ENCODE results near the gene TBX1. TPM values are rescaled to one million over a fixed set of nuclear protein-coding genes. Genes with fewer than 3 reads are reported as not detected.

The TBX1 gene
- total and polyA plus RNA-seq, 4 donors, result 1.1 to 7.8 (median 4.0) TPM

- Histone ChIP-seq H3K4me1 (ENCODE audit: control insufficient read depth in 1 of 2, insufficient read depth in 2 of 2, low read length in 2 of 2) (no peaks in the 10 kb centered on the region), H3K27me3 (ENCODE audit: control insufficient read depth in 1 of 2, insufficient read depth in 2 of 2, low read length in 1 of 2) (no peaks in the 10 kb centered on the region), H3K4me3 (ENCODE audit: low read length in 2 of 2) (no peak overlapping the region), H3K9me3 (ENCODE audit: control insufficient read depth, low read length) (no peaks in the 10 kb centered on the region), H3K27ac (ENCODE audit: low read depth in 1 of 2, low read length in 2 of 2) (no peak overlapping the region), H3K36me3 (ENCODE audit: control insufficient read depth in 1 of 2, insufficient read depth in 2 of 2, low read length in 1 of 2) (no peaks in the 10 kb centered on the region)
- DNase-seq (no peak), ATAC-seq (ENCODE audit: low FRiP score) (no peak)
- intact Hi-C loops (cut with DNase I), result no loop called here
- 50 to 53% methylated on average over 13 to 14 of the region's 14 CpGs for WGBS, 2 donors
These were observed 5.9 kb upstream of the TBX1 start for GRCh38 chr22:19754701-19755144.

GRCh38 chr22:19755145-19755710 is 5.3 kb upstream of the TBX1 start:
- DNase-seq (no peak), ATAC-seq (ENCODE audit: low FRiP score) (no peak)
- Histone ChIP-seq H3K27me3 (ENCODE audit: control insufficient read depth in 1 of 2, insufficient read depth in 2 of 2, low read length in 1 of 2) (no peaks in the 10 kb centered on the region), H3K4me3 (ENCODE audit: low read length in 2 of 2) (no peak overlapping the region), H3K4me1 (ENCODE audit: control insufficient read depth in 1 of 2, insufficient read depth in 2 of 2, low read length in 2 of 2) (no peaks in the 10 kb centered on the region), H3K36me3 (ENCODE audit: control insufficient read depth in 1 of 2, insufficient read depth in 2 of 2, low read length in 1 of 2) (no peaks in the 10 kb centered on the region), H3K27ac (ENCODE audit: low read depth in 1 of 2, low read length in 2 of 2) (no peak overlapping the region), H3K9me3 (ENCODE audit: control insufficient read depth, low read length) (no peaks in the 10 kb centered on the region)
- 2% methylated on average over 38 to 59 of the region's 59 CpGs for WGBS, 2 donors
- intact Hi-C loops (cut with DNase I), result no loop called here

DNA sequence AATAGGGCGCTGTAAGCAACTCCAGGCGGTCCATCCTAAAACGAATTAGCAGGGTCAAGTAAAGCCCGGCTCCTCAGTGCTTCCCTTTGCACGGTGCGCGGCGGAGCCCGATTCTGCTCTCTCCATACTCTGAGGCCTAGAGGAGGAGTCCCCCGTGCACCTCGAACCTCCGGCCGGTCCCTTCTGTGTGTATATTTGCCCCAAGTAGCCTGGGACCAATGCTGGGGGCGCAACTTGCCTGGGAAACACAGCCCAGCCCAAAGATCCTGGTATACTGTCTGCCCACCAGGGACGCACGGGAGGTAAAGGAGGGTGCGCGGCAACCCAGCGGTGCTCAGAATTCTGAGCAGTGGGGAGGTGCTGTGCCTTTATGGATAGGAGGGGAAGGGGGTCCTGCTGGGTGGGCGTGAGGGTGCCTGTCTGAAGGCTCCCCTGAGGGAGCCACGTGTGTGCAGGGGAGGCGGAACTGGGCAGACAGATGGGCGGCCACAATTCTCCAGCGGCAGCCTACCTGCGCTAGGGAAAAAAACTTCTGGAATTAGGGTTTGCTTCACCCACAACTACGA is 4.8 kb upstream of the TBX1 start:
- Histone ChIP-seq H3K27me3 (ENCODE audit: control insufficient read depth in 1 of 2, insufficient read depth in 2 of 2, low read length in 1 of 2) (no peaks in the 10 kb centered on the region), H3K27ac (ENCODE audit: low read depth in 1 of 2, low read length in 2 of 2) (no peak overlapping the region), H3K4me1 (ENCODE audit: control insufficient read depth in 1 of 2, insufficient read depth in 2 of 2, low read length in 2 of 2) (no peaks in the 10 kb centered on the region), H3K9me3 (ENCODE audit: control insufficient read depth, low read length) (no peaks in the 10 kb centered on the region), H3K4me3 (ENCODE audit: low read length in 2 of 2) (no peak overlapping the region), H3K36me3 (ENCODE audit: control insufficient read depth in 1 of 2, insufficient read depth in 2 of 2, low read length in 1 of 2) (no peaks in the 10 kb centered on the region)
- no peak for ATAC-seq (ENCODE audit: low FRiP score)
- 13 to 22% methylated on average over 22 to 26 of the region's 26 CpGs for WGBS, 2 donors
- no peak for DNase-seq
- intact Hi-C loops (cut with DNase I), result no loop called here

DNA sequence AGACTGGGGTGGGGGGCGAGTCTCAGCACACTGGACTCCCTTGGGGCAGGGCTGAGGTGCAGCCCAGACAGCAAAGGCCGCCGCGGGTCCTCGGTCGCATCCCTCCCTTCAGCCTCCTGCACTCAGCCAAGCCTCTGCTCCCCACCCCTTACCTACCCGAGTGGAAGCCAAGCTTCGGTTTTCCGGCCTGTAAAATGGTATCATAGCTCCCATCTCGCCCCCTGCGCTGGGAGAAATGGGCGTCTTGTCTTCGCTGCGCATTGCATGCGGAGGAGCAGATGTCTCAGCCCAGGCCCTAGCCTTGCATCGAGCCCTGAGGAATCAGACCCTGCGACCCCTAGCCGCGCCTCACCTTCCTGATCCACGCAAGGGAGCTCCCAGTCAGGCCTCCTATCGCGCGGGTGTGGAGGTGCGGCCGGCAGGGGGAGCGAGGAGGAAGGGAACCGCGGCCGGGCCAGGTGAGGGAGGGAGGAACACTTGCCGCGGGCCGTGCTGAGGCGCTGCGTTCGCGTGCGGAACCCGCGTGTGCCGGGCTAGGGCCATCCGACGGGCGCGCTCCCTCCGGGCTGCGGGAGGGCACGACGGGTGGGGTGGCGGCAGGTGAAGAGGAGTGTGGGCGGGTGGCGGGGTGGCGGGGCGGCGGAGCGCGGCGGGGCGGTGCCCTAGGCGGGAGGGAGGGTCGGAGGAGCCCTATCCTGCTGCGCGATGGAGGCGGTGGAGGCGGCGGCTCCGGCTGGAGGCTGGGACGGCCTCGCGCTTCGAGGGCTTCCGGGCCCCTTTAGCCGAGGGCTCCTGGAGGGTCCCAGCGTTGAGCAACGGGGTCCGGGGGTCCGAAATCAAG is 4.1 kb upstream of the TBX1 start:
- no peaks in the 10 kb centered on the region for H3K27me3 ChIP-seq (ENCODE audit: control insufficient read depth in 1 of 2, insufficient read depth in 2 of 2, low read length in 1 of 2)
- no peak overlapping the region for H3K4me3 ChIP-seq (ENCODE audit: low read length in 2 of 2)
- no peaks in the 10 kb centered on the region for H3K4me1 ChIP-seq (ENCODE audit: control insufficient read depth in 1 of 2, insufficient read depth in 2 of 2, low read length in 2 of 2)
- H3K36me3 ChIP-seq (ENCODE audit: control insufficient read depth in 1 of 2, insufficient read depth in 2 of 2, low read length in 1 of 2), result no peaks in the 10 kb centered on the region
- 12 to 22% methylated on average over 67 to 76 of the region's 76 CpGs for WGBS, 2 donors
- intact Hi-C loops (cut with DNase I), result no loop called here
- ATAC-seq (ENCODE audit: low FRiP score) (no peak), DNase-seq (no peak)
- H3K9me3 ChIP-seq (ENCODE audit: control insufficient read depth, low read length), result no peaks in the 10 kb centered on the region
- H3K27ac ChIP-seq (ENCODE audit: low read depth in 1 of 2, low read length in 2 of 2), result no peak overlapping the region

DNA sequence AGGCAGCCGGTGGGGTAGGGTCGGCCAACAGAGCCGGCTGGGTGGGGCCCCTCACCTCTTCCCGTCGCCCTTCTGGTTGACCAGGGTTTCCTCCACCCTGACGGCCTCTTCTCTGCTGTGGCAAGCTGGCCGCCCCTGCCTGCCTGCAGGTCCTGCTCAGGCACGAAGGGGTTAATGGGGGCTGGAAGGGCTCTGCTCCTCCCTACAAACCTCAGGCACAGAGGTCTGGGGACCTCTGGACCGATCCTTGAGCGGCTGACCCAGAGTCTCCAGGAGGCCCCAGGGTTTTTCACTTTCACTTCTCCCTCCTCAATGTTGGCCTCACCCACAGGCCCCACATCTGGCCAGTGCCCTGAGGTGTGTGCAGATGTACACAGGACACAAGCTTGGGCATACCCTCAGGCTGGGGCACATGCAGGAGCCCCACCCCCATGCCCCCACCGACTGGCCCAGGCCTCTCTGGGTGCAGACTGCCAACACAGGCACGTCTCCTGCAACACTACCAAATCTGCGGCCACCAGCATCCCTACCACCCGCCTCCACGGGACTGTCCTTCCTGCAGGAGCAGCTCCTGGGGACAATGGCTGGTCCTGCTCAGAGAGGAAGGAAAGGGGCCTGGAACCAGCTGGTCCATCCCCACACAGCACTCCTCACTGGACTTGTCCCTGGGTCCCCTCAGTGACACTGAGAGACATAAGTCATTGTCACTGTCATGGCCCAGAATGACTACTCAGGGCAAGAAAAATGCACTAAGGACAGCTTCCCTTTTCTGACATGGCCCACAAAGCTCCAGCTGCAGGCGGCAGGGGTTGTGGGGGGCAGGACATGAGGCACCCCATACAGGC is 3.2 kb upstream of the TBX1 start:
- no peak for ATAC-seq (ENCODE audit: low FRiP score)
- Histone ChIP-seq H3K27ac (ENCODE audit: low read depth in 1 of 2, low read length in 2 of 2) (no peak overlapping the region), H3K27me3 (ENCODE audit: control insufficient read depth in 1 of 2, insufficient read depth in 2 of 2, low read length in 1 of 2) (no peaks in the 10 kb centered on the region), H3K4me1 (ENCODE audit: control insufficient read depth in 1 of 2, insufficient read depth in 2 of 2, low read length in 2 of 2) (no peaks in the 10 kb centered on the region), H3K4me3 (ENCODE audit: low read length in 2 of 2) (no peak overlapping the region), H3K9me3 (ENCODE audit: control insufficient read depth, low read length) (no peaks in the 10 kb centered on the region), H3K36me3 (ENCODE audit: control insufficient read depth in 1 of 2, insufficient read depth in 2 of 2, low read length in 1 of 2) (no peaks in the 10 kb centered on the region)
- 58 to 59% methylated on average over 14 to 16 of the region's 16 CpGs for WGBS, 2 donors
- DNase-seq, result no peak
- intact Hi-C loops (cut with DNase I), result no loop called here

- H3K27me3 ChIP-seq (ENCODE audit: control insufficient read depth in 1 of 2, insufficient read depth in 2 of 2, low read length in 1 of 2), result no peaks in the 10 kb centered on the region
- WGBS, 2 donors, result 64 to 72% methylated on average over 43 of the region's 43 CpGs
- no peaks in the 10 kb centered on the region for H3K36me3 ChIP-seq (ENCODE audit: control insufficient read depth in 1 of 2, insufficient read depth in 2 of 2, low read length in 1 of 2)
- DNase-seq, result no peak
- no peaks in the 10 kb centered on the region for H3K9me3 ChIP-seq (ENCODE audit: control insufficient read depth, low read length)
- H3K4me3 ChIP-seq (ENCODE audit: low read length in 2 of 2), result no peak overlapping the region
- H3K4me1 ChIP-seq (ENCODE audit: control insufficient read depth in 1 of 2, insufficient read depth in 2 of 2, low read length in 2 of 2), result no peaks in the 10 kb centered on the region
- ATAC-seq (ENCODE audit: low FRiP score), result no peak
- H3K27ac ChIP-seq (ENCODE audit: low read depth in 1 of 2, low read length in 2 of 2), result no peak overlapping the region
- intact Hi-C loops (cut with DNase I), result no loop called here
These were observed 2.3 kb upstream of the TBX1 start for GRCh38 chr22:19757985-19758895.

- ATAC-seq (ENCODE audit: low FRiP score), result no peak
- no peaks in the 10 kb centered on the region for H3K36me3 ChIP-seq (ENCODE audit: control insufficient read depth in 1 of 2, insufficient read depth in 2 of 2, low read length in 1 of 2)
- WGBS, 2 donors, result 33 to 50% methylated on average over 20 to 21 of the region's 21 CpGs
These were observed 1.6 kb upstream of the TBX1 start for GRCh38 chr22:19758896-19759426.

More at GRCh38 chr22:19758896-19759426, 1.6 kb upstream of the TBX1 start:
- intact Hi-C loops (cut with DNase I), result no loop called here
- no peaks in the 10 kb centered on the region for H3K9me3 ChIP-seq (ENCODE audit: control insufficient read depth, low read length)
- H3K27me3 ChIP-seq (ENCODE audit: control insufficient read depth in 1 of 2, insufficient read depth in 2 of 2, low read length in 1 of 2), result no peaks in the 10 kb centered on the region
- no peak overlapping the region for H3K27ac ChIP-seq (ENCODE audit: low read depth in 1 of 2, low read length in 2 of 2)
- DNase-seq, result no peak
- no peaks in the 10 kb centered on the region for H3K4me1 ChIP-seq (ENCODE audit: control insufficient read depth in 1 of 2, insufficient read depth in 2 of 2, low read length in 2 of 2)
- H3K4me3 ChIP-seq (ENCODE audit: low read length in 2 of 2), result no peak overlapping the region

Data from aorta (tissue), 5 donors.